Breast epithelium (tissue), 3 donors: ENCODE data around the gene FAM90A1.
"Not testable (repeated sequence)": the region's sequence is repeated elsewhere in the genome, so short reads cannot be mapped to it uniquely, and the experiment has no call there.

Experiments
- POLR2A ChIP-seq: fragments of 450-650 bp; IDR thresholded peaks from one replicate; pipeline ENCODE4 v1.6.1; 2016; ENCODE audit warnings: antibody characterized with exemption, mild to moderate bottlenecking, moderate library complexity
- POLR2AphosphoS5 ChIP-seq, 3 donors: sonication (generic); formaldehyde crosslinking; IDR thresholded peaks; one replicate each; pipeline ENCODE4 v1.6.1; 2017; ENCODE audit warnings: antibody characterized with exemption in 3 of 3
- TF ChIP-seq, protein P1 (sequence below), 3 donors: fragments of 450-650 bp; IDR thresholded peaks; one replicate each; pipeline ENCODE4 v1.5.1; 2016 to 2017; ENCODE audit warnings: antibody characterized with exemption in 3 of 3, mild to moderate bottlenecking in 3 of 3, moderate library complexity in 3 of 3

- TF ChIP-seq, protein P1, sequence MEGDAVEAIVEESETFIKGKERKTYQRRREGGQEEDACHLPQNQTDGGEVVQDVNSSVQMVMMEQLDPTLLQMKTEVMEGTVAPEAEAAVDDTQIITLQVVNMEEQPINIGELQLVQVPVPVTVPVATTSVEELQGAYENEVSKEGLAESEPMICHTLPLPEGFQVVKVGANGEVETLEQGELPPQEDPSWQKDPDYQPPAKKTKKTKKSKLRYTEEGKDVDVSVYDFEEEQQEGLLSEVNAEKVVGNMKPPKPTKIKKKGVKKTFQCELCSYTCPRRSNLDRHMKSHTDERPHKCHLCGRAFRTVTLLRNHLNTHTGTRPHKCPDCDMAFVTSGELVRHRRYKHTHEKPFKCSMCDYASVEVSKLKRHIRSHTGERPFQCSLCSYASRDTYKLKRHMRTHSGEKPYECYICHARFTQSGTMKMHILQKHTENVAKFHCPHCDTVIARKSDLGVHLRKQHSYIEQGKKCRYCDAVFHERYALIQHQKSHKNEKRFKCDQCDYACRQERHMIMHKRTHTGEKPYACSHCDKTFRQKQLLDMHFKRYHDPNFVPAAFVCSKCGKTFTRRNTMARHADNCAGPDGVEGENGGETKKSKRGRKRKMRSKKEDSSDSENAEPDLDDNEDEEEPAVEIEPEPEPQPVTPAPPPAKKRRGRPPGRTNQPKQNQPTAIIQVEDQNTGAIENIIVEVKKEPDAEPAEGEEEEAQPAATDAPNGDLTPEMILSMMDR (IDR thresholded peaks at IDR 0.05): not testable (repeated sequence)
- not testable (repeated sequence) for TF ChIP-seq POLR2A; POLR2AphosphoS5 (IDR thresholded peaks at IDR 0.05)
These were observed 6.6 kb upstream of the FAM90A1 start for GRCh38 chr12:8233935-8234495.
